Kidney epithelial cell (primary cell): ENCODE data around the gene MAD1L1. TPM values are rescaled to one million over a fixed set of nuclear protein-coding genes. Genes with fewer than 3 reads are reported as not detected.

ENCODE experiments used
- DNase-seq: peaks from one replicate; pipeline ENCODE4 v3.0.0-alpha.2; 2010; ENCODE audit warnings: low read depth
- H3K27me3 ChIP-seq: 2 replicates; pipeline ENCODE4 v1.6.0; 2011; ENCODE audit warnings: low read length; ENCODE audit not compliant: control insufficient read depth, insufficient read depth
- H3K36me3 ChIP-seq: 2 replicates; pipeline ENCODE4 v1.5.1; 2011; ENCODE audit warnings: low read length; ENCODE audit not compliant: control insufficient read depth, insufficient read depth
- H3K4me3 ChIP-seq: 2 replicates; pipeline ENCODE4 v1.5.1; 2011; ENCODE audit warnings: low read depth, mild to moderate bottlenecking, control low read depth, low read length
- CTCF ChIP-seq: IDR thresholded peaks from 2 replicates; pipeline ENCODE4 v1.5.1; 2011; ENCODE audit warnings: mild to moderate bottlenecking, moderate library complexity, low read length, control low read depth, inconsistent platforms; ENCODE audit not compliant: insufficient read depth, poor library complexity, severe bottlenecking
- total RNA-seq: library from RNA; depleted of rRNA; stranded (reverse); fragments of >200 nt; gene quantifications from 2 replicates; pipeline ENCODE4 v1.2.3, GENCODE V29; 2015

MAD1L1 gene
- 59.5 and 61.2 TPM in 2 replicates for total RNA-seq

GRCh38 chr7:2232766-2233520 is at the start of gene MAD1L1:
Gene MAD1L1 (minus strand): TSS chr7:2232945. CDS start chr7:2230133, 2,812 bp downstream.
- Histone ChIP-seq H3K36me3 (no peaks in the 10 kb centered on the region), H3K4me3 (peak within 1 kb of the TSS; percentile 90), H3K27me3 (no peaks in the 10 kb centered on the region)
- DNase-seq, result no peak
- TF ChIP-seq CTCF, result no peak

DNA sequence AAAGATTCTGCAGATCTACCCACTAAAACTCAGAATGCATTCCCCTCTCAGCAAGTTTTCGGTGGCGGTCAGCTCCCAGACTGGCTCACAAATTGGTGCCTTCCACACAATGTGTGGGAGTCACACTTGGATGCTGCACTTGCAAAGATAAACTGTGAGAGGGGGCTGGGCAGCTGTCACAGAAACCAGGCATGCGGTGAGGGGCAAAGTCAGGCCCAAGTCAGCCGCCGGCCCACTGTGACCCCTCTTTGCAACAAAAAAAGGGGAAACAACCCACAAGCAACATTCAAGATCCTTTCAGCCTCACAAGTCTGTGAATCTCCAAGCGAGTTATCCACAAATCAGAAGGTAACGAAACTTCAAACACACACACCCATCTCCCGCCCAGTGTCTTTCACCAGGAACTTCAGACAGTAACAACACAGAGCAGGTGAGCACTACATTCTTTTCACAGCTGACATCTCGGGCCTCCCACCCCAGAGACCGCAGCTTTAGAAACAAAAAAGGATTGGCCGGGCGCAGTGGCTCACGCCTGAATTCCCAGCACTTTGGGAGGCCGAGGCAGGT is 49.5 kb upstream of the MAD1L1 start:
- H3K27me3 ChIP-seq, result no peaks in the 10 kb centered on the region
- no peak overlapping the region for H3K4me3 ChIP-seq
- no peak for DNase-seq
- no peaks in the 10 kb centered on the region for H3K36me3 ChIP-seq
- no peak for TF ChIP-seq CTCF

DNA sequence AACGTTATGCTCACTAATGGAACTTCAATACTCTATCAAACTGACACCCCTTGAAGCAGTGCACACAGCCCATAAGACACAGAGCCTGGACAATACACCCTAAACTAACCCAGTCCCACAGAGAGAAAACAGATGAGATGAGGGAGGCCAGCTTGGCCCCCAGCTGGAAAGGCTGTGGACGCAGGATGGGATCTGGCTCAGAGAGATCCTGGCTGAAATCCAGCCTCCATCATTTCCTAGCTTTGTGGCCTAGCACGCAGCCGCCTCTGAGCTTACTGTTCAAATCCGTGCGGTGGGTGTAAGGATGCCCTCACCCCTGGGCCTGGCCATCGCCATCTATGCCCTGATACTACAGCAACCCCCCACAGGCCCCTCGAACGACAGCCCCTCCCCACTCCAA is 48.8 kb upstream of the MAD1L1 start:
- DNase-seq, result no peak
- Histone ChIP-seq H3K27me3 (no peaks in the 10 kb centered on the region), H3K36me3 (no peaks in the 10 kb centered on the region), H3K4me3 (no peak overlapping the region)
- TF ChIP-seq CTCF, result no peak

- no peak for DNase-seq
- TF ChIP-seq CTCF, result no peak
- Histone ChIP-seq H3K27me3 (no peaks in the 10 kb centered on the region), H3K36me3 (no peaks in the 10 kb centered on the region), H3K4me3 (no peak overlapping the region)
These were observed 47.7 kb upstream of the MAD1L1 start for GRCh38 chr7:2280424-2280823.

DNA sequence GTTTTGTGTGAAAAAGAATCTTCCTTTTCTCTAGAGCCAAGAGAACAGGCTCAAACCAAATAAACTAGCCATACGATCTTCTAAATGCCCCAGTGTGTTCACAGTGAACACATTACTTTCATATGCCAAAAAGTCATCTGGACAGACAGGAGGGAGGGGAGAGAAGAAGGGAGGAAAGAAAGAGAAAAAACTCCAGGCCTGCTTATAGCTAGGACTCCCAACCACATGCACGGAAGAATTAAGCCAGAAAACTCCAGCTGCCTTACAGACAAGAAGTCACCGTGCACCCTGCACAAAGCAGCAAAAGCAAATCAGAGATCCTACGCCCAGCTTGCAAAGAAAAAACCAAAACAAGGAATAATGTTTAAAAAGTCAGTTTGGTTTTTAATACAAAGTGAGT is 47.2 kb upstream of the MAD1L1 start:
- Histone ChIP-seq H3K4me3 (no peak overlapping the region), H3K27me3 (no peaks in the 10 kb centered on the region), H3K36me3 (no peaks in the 10 kb centered on the region)
- no peak for TF ChIP-seq CTCF
- no peak for DNase-seq
